Kasumi-1 (cell line): ENCODE results near the gene GGNBP2.

Experiments
- DNase-seq, 2 experiments: peaks; one replicate each; lab custom pipeline; 2025; lab: John Stamatoyannopoulos, UW

Gene GGNBP2

GRCh38 chr17:36632916-36633771, 88.4 kb downstream of the GGNBP2 start:
- no peak for DNase-seq
